OCI-LY3 (cell line): ENCODE measurements around the gene SHFL.

Experiments
- EZH2phosphoT487 ChIP-seq: fragments of 200-600 bp; shearing (Covaris generic); IDR thresholded peaks from 2 replicates; pipeline ENCODE4 v1.6.1; 2018; ENCODE audit warnings: antibody characterized with exemption, mixed run types, low read depth
- TF ChIP-seq, protein P1 (sequence below): fragments of 200-600, 300-600 bp; sonication (generic); IDR thresholded peaks from 2 replicates; pipeline ENCODE4 v1.5.1; 2014; ENCODE audit warnings: antibody characterized with exemption, low read length, low read depth

- TF ChIP-seq, protein P1, sequence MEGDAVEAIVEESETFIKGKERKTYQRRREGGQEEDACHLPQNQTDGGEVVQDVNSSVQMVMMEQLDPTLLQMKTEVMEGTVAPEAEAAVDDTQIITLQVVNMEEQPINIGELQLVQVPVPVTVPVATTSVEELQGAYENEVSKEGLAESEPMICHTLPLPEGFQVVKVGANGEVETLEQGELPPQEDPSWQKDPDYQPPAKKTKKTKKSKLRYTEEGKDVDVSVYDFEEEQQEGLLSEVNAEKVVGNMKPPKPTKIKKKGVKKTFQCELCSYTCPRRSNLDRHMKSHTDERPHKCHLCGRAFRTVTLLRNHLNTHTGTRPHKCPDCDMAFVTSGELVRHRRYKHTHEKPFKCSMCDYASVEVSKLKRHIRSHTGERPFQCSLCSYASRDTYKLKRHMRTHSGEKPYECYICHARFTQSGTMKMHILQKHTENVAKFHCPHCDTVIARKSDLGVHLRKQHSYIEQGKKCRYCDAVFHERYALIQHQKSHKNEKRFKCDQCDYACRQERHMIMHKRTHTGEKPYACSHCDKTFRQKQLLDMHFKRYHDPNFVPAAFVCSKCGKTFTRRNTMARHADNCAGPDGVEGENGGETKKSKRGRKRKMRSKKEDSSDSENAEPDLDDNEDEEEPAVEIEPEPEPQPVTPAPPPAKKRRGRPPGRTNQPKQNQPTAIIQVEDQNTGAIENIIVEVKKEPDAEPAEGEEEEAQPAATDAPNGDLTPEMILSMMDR: no peak
- no peak for TF ChIP-seq EZH2phosphoT487
These were observed 55.9 kb downstream of the SHFL start for GRCh38 chr19:10141973-10142372.
